ENCODE measurements around the gene IL1R1.

DNA sequence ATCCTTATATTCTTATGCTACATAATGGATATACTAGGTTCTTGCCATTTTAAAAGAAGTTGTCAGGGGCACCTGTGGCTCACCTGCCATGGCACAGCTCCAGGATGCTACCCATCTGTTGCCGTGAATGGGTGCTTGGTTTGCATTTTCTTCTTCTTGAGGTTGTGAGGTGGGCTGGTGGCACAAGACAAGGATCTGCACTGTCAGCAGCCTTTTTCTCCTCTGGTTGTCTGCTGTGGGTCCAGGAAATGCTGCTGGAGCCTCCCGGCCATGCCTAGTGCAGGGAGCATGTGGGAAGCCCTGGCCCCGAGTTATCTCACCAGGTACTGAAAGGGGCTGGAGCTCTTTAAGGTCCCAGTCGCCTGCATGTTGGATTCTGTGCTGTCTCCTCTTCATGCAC is 2.6 kb downstream of the IL1R1 start:
- TF ChIP-seq, protein P1, sequence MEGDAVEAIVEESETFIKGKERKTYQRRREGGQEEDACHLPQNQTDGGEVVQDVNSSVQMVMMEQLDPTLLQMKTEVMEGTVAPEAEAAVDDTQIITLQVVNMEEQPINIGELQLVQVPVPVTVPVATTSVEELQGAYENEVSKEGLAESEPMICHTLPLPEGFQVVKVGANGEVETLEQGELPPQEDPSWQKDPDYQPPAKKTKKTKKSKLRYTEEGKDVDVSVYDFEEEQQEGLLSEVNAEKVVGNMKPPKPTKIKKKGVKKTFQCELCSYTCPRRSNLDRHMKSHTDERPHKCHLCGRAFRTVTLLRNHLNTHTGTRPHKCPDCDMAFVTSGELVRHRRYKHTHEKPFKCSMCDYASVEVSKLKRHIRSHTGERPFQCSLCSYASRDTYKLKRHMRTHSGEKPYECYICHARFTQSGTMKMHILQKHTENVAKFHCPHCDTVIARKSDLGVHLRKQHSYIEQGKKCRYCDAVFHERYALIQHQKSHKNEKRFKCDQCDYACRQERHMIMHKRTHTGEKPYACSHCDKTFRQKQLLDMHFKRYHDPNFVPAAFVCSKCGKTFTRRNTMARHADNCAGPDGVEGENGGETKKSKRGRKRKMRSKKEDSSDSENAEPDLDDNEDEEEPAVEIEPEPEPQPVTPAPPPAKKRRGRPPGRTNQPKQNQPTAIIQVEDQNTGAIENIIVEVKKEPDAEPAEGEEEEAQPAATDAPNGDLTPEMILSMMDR (IDR thresholded peaks at IDR 0.05) = no peak
- TF ChIP-seq POLR2A (IDR thresholded peaks at IDR 0.05) = no peak
